Measurements from ENCODE around the gene GSDMA. TPM values are rescaled to one million over a fixed set of nuclear protein-coding genes. Genes with fewer than 3 reads are reported as not detected.

GSDMA gene
- total and polyA plus RNA-seq, 9 of the 15 experiments (the other 6 are each of a cell fraction or from before 2014, with no cell fraction given) = 0.04 to 0.13 (median 0.07) TPM; not detected in 2

- TF ChIP-seq CEBPZ (IDR thresholded peaks at IDR 0.05; ENCODE audit: borderline replicate concordance, low read depth, low read length) (no peak), ZNF124 (CRISPR knock-in tag; IDR thresholded peaks at IDR 0.05) (no peak)
These were observed 1.0 kb downstream of the GSDMA start (continued) for GRCh38 chr17:39963829-39964228.

- H3K36me3 ChIP-seq (ENCODE audit: control insufficient read depth, insufficient read depth, low read length) = no peaks in the 10 kb centered on the region
- BruUV-seq (replicated peaks) = no TSS peak
- H3K27me3 ChIP-seq (ENCODE audit: control insufficient read depth in 2 of 2, insufficient read depth in 2 of 2, low read length in 2 of 2) = peaks cover 6 to 13% of the 10 kb centered on the region in 2 experiments; a peak in 3 of 5 replicates
- H4K20me1 ChIP-seq (replicated peaks; ENCODE audit: control insufficient read depth, insufficient read depth, low read length) = no peaks in the 10 kb centered on the region
- intact Hi-C loops (cut with micrococcal nuclease) = no loop called here
- no peak overlapping the region for H2AFZ ChIP-seq (ENCODE audit: low read depth, low read length)
- FAIRE-seq (no peak), DNase-seq (ENCODE audit: extremely low read depth in 1 of 4, low spot score in 3 of 4) (no peak), ATAC-seq (no peak)
- in situ Hi-C loops (cut with MboI) = no loop called here
- H3K79me2 ChIP-seq (ENCODE audit: control insufficient read depth, insufficient read depth, low read length) = no peaks in the 10 kb centered on the region
- H3K9me1 ChIP-seq (ENCODE audit: control insufficient read depth, insufficient read depth, low read length) = no peaks in the 10 kb centered on the region
- H3K4me3 ChIP-seq = no peak overlapping the region
- CTCF ChIA-PET (ENCODE audit: low intra/inter-chr PET ratio) = no interaction called here
- peak overlapping the region in 1 of 2 experiments; percentile 65; a peak in 2 of 4 replicates for H3K9ac ChIP-seq (ENCODE audit: insufficient read depth in 1 of 2, low read depth in 2 of 2, low read length in 2 of 2)
- H3K27ac ChIP-seq (ENCODE audit: extremely low read depth, low read depth, low read length) = no peak overlapping the region
- POLR2A ChIA-PET = interaction anchor here (0.6 to 2.6 kb wide), 5 partner anchors 8 to 86 kb away, joined by 3 to 9 read pairs (median 4); partner anchors contain the start of gene PSMD3
- no peaks in the 10 kb centered on the region for H3K9me3 ChIP-seq (replicated peaks; ENCODE audit: control insufficient read depth, insufficient read depth, low read depth, low read length)
- H3K4me1 ChIP-seq (replicated peaks in 1 of 2; ENCODE audit: control insufficient read depth in 2 of 2, insufficient read depth in 2 of 2, low read length in 2 of 2) = peaks cover 0 to 12% of the 10 kb centered on the region in 2 experiments; a peak in 3 of 5 replicates
- 23% methylated on average over 8 of the region's 8 CpGs for WGBS (ENCODE audit: insufficient coverage, low coverage, missing lambda C conversion rate)
- no peak overlapping the region for H3K4me2 ChIP-seq (ENCODE audit: insufficient read depth, low read length)
- TF ChIP-seq ZNF23 (CRISPR knock-in tag; IDR thresholded peaks at IDR 0.05) = no peak
- TF ChIP-seq EHMT2 (IDR thresholded peaks at IDR 0.05) = no peak
- no peak for TF ChIP-seq TEAD2 (tag; IDR thresholded peaks at IDR 0.05)
- no peak for TF ChIP-seq ZNF224 (CRISPR knock-in tag; IDR thresholded peaks at IDR 0.05)
- no peak for TF ChIP-seq ZNF212 (CRISPR knock-in tag; IDR thresholded peaks at IDR 0.05)
- no peak for TF ChIP-seq YBX1 (IDR thresholded peaks at IDR 0.05)
- no peak for TF ChIP-seq KHSRP (IDR thresholded peaks at IDR 0.05)
- 0 out of 2 replicates have a peak, but pooled peaks have one; percentile 19 for TF ChIP-seq HINFP (tag; conservative IDR thresholded peaks at IDR 0.05; ENCODE audit: low read depth)
- TF ChIP-seq PML (IDR thresholded peaks at IDR 0.05; ENCODE audit: low read length) = no peak
- no peak for TF ChIP-seq FOXP1 (CRISPR knock-in tag; IDR thresholded peaks at IDR 0.05)
- peak; percentile 97 for TF ChIP-seq ZNF512 (tag; IDR thresholded peaks at IDR 0.05)
- no peak for TF ChIP-seq ZNF384 (IDR thresholded peaks at IDR 0.05; ENCODE audit: low read depth, low read length)
These were observed 2.4 kb downstream of the GSDMA start for GRCh38 chr17:39965017-39965699.

Measured in K562 (cell line).